GM10266 (cell line): ENCODE measurements around the gene THEM4.

Experiments
- DNase-seq: peaks from one replicate; pipeline ENCODE4 v3.0.0; 2012; ENCODE audit errors: extremely low spot score
- TF ChIP-seq, protein P1 (sequence below): IDR thresholded peaks from 2 replicates; pipeline ENCODE4 v1.5.1; 2012; ENCODE audit warnings: mild to moderate bottlenecking, low read depth; ENCODE audit not compliant: control insufficient read depth, insufficient read depth; ENCODE audit errors: missing control alignments

The THEM4 gene

DNA sequence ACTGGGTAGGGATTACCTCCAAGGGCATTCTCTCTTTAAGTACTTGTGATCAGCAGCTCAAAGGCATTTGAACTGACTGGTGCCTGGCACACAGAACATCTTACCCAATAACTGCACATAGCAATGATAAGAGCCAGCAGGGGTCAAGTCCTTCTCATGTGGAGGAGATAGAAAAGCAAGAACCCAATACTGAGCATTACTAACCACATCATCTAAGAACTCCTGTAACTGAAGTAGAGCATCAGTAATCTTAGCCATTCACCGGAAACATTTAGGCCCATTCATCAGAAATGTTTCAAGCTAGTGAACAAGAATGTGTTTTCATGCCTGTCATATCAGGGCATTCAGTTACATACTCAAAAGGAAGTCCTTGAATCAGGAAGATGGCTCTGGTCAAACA, 33.6 kb upstream of the THEM4 start:
- TF ChIP-seq, protein P1, sequence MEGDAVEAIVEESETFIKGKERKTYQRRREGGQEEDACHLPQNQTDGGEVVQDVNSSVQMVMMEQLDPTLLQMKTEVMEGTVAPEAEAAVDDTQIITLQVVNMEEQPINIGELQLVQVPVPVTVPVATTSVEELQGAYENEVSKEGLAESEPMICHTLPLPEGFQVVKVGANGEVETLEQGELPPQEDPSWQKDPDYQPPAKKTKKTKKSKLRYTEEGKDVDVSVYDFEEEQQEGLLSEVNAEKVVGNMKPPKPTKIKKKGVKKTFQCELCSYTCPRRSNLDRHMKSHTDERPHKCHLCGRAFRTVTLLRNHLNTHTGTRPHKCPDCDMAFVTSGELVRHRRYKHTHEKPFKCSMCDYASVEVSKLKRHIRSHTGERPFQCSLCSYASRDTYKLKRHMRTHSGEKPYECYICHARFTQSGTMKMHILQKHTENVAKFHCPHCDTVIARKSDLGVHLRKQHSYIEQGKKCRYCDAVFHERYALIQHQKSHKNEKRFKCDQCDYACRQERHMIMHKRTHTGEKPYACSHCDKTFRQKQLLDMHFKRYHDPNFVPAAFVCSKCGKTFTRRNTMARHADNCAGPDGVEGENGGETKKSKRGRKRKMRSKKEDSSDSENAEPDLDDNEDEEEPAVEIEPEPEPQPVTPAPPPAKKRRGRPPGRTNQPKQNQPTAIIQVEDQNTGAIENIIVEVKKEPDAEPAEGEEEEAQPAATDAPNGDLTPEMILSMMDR, result no peak
- DNase-seq, result no peak

DNA sequence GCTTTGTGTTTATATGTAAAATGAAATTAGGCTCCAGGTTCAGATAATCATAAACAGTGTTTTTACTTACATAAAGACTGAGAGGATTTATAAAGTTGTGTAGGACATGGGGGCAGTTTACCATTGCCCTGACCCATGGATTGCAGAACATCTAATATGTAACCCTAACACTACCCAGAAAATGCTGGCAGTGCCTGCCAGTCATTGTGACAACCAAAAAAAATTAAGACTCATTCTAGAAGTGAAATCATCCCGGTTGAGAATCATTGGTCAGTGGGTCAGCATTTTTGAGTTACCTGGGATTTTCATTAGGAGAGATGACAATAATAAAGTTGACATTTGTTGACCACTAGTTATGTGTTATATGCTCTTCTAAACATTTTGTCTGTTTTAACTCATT, 31.2 kb upstream of the THEM4 start:
- TF ChIP-seq, protein P1, result no peak
- no peak for DNase-seq

DNA sequence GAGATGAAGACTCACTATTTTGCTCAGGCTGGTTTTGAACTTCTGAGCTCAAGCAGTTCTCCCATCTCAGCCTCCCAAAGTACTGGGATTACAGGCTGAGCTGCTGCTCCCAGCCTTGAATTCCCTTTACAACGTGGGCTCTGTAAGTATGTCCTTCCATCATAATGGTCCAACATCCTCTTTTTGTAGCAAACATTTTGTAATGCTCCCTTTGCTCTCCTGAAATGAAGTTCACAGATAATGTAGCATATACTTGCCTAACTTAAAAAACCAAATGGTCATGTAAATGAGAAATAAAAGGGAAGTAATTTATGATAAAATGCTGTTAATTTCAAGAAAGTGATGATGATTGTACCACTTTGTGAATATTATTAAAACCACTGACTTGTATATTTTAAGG, 30.5 kb upstream of the THEM4 start:
- no peak for DNase-seq
- TF ChIP-seq, protein P1, result no peak

DNA sequence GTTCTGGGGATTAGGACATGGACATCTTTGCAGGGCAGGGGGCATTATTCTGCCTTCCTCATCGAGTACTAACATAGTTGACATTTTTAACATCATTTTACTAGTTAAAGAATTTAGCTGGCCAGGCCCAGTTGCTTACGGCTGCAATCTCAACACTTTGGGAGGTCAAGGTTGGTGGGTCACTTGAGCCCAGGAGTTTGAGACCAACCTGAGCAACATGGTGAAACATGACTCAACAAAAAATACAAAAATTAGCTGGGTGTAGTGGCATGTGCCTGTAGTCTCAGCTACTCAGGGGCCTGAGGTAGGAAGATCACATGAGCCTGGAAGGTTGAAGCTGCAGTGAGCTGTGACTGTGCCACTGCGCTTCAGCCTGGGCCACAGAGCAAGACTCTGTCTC, 29.8 kb upstream of the THEM4 start:
- DNase-seq, result no peak
- TF ChIP-seq, protein P1, result no peak

DNA sequence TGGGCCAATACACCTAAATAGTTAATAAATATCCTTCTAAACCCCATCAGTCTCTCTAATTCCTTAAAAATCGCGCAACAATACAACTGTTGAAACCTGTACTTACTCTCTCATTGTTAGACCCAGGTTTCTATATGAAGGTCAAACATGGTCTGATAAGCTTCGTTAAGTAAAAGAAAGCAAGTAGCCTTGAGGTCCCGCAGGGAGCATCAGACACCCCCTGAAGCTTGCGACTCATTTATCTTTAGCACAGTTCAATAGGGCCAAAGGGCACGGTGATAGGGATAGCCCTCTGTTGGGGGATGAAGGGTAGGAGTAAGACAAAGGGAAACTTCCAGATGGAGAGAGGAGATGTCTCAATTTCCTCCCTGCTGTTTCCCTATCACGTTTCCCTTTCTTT, 27.3 kb upstream of the THEM4 start:
- TF ChIP-seq, protein P1, result no peak

DNA sequence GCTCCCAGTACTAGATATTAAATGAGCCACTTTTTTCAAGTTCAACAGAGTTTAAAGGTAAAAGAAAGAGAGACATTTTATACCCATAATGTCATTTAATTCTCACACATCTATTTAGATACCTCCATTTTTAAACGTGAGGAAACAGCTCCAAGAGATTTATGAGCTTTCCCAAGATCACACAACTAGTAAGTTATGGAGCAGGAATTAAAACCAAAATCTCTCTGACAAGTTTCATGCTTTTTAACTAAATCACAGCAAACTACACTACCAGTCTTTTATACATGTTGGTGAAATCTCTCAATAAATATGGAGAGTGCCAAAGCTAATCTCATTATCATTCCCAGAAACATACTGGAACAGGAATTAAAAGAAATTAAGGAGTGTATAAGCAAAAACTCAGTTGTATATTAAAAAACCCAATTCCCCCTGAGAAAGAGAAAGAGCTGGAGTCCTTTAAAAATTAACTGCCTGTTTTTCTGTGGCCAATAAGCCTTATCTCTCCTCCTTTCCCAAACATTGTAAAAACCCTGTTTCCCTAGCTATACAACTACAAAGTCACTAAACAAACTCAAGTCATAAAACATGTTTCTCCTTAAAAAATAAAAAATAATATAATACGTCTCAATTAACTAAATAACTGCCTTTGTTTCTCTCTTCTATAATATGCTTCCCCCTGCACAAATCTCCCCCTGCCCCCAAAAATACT, 26.7 kb upstream of the THEM4 start:
- DNase-seq, result no peak
- TF ChIP-seq, protein P1, result no peak

More for the DNA sequence above, 27.3 kb upstream of the THEM4 start:
- no peak for DNase-seq

DNA sequence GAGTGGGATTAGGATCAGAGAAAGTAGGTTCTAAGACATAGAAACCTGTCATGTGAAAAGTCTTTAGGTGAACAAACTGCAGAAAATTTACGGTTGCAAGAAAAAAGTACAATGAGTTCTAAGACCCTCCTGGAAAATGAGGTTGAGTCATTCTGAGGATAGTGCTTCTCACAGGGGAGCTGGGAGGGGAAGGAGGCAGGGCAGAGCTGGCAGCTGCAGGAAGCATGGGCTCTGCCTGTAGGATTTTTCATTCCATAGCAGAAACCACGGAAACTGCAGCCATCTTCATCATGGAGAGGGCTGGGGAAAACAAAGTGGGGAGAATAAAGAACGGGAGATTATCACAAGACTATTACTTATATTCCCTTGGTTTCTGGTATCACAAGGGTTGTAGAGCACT, 25.8 kb upstream of the THEM4 start:
- no peak for DNase-seq
- TF ChIP-seq, protein P1, result no peak
